ENCODE measurements around the gene ZNF491.
"Not testable (repeated sequence)": the region's sequence is repeated elsewhere in the genome, so short reads cannot be mapped to it uniquely, and the experiment has no call there.

ZNF491 gene

GRCh38 chr19:11798391-11799330 is at the start of gene ZNF491:
Gene ZNF491, plus strand, starts transcription at chr19:11798523. Its CDS starts 7,431 bp downstream, at chr19:11805954.
- peak; percentile 79 for DNase-seq (ENCODE audit: low spot score)

- DNase-seq (ENCODE audit: low spot score) = no peak
Measured at GRCh38 chr19:11749751-11750150, 48.6 kb upstream of the ZNF491 start.

- DNase-seq (ENCODE audit: low spot score) = no peak
Measured at GRCh38 chr19:11752244-11752736, 46.0 kb upstream of the ZNF491 start.

- DNase-seq (ENCODE audit: low spot score) = no peak
Measured at GRCh38 chr19:11754663-11755062, 43.7 kb upstream of the ZNF491 start.

- DNase-seq (ENCODE audit: low spot score) = no peak
Measured at GRCh38 chr19:11756965-11757364, 41.4 kb upstream of the ZNF491 start.

- no peak for DNase-seq (ENCODE audit: low spot score)
Measured at GRCh38 chr19:11759805-11760204, 38.5 kb upstream of the ZNF491 start.

- no peak for DNase-seq (ENCODE audit: low spot score)
Measured at GRCh38 chr19:11763117-11763516, 35.2 kb upstream of the ZNF491 start.

GRCh38 chr19:11763611-11764010 is 34.7 kb upstream of the ZNF491 start:
- no peak for DNase-seq (ENCODE audit: low spot score)

GRCh38 chr19:11766597-11767591 is 31.4 kb upstream of the ZNF491 start, which contains the start of gene ZNF441:
Gene ZNF441, plus strand, starts transcription at chr19:11767000. Its CDS starts 194 bp downstream, at chr19:11767194.
- peak; percentile 84 for DNase-seq (ENCODE audit: low spot score)

GRCh38 chr19:11767633-11768133 is 30.6 kb upstream of the ZNF491 start:
- DNase-seq (ENCODE audit: low spot score) = peak; percentile 21

- DNase-seq (ENCODE audit: low spot score) = no peak
Measured at GRCh38 chr19:11769995-11770394, 28.3 kb upstream of the ZNF491 start.

- DNase-seq (ENCODE audit: low spot score) = not testable (repeated sequence)
Measured at GRCh38 chr19:11771520-11771919, 26.8 kb upstream of the ZNF491 start.

GRCh38 chr19:11776669-11777068 is 21.7 kb upstream of the ZNF491 start:
- DNase-seq (ENCODE audit: low spot score) = not testable (repeated sequence)

- no peak for DNase-seq (ENCODE audit: low spot score)
Measured at GRCh38 chr19:11780431-11781020, 17.8 kb upstream of the ZNF491 start.

GRCh38 chr19:11781295-11782057 is 16.8 kb upstream of the ZNF491 start:
- no peak for DNase-seq (ENCODE audit: low spot score)

GRCh38 chr19:11783767-11784166 is 14.6 kb upstream of the ZNF491 start:
- no peak for DNase-seq (ENCODE audit: low spot score)

- DNase-seq (ENCODE audit: low spot score) = no peak
Measured at GRCh38 chr19:11784356-11784755, 14.0 kb upstream of the ZNF491 start.

GRCh38 chr19:11787536-11787935 is 10.8 kb upstream of the ZNF491 start:
- DNase-seq (ENCODE audit: low spot score) = no peak

- no peak for DNase-seq (ENCODE audit: low spot score)
Measured at GRCh38 chr19:11792942-11793341, 5.4 kb upstream of the ZNF491 start.

GRCh38 chr19:11797491-11797890 is 832 bp upstream of the ZNF491 start:
- peak; percentile 44 for DNase-seq (ENCODE audit: low spot score)

Measured in HuH-7 (cell line).